ENCODE results near the gene DPYSL3. TPM values are rescaled to one million over a fixed set of nuclear protein-coding genes. Genes with fewer than 3 reads are reported as not detected.
A peak's percentile ranks its signal among the peaks of the same experiment; 100 is the strongest.
"Not testable (repeated sequence)": the region's sequence is repeated elsewhere in the genome, so short reads cannot be mapped to it uniquely, and the experiment has no call there.

Gene DPYSL3
- total RNA-seq, 1 donor from 2014 or later = 84.1 TPM

- Mint-ChIP-seq H3K27me3 (ENCODE audit: unreplicated experiment) (peaks cover 31% of the 10 kb centered on the region), H3K4me1 (ENCODE audit: unreplicated experiment) (peaks cover 5% of the 10 kb centered on the region), H3K36me3 (ENCODE audit: unreplicated experiment) (no peaks in the 10 kb centered on the region), H3K4me3 (ENCODE audit: unreplicated experiment) (no peak overlapping the region), H3K9me3 (ENCODE audit: unreplicated experiment) (peaks cover 7% of the 10 kb centered on the region), H3K27ac (ENCODE audit: unreplicated experiment) (no peak overlapping the region)
- no peak for DNase-seq (ENCODE audit: extremely low spot score, unreplicated experiment)
- TF ChIP-seq, protein P1, sequence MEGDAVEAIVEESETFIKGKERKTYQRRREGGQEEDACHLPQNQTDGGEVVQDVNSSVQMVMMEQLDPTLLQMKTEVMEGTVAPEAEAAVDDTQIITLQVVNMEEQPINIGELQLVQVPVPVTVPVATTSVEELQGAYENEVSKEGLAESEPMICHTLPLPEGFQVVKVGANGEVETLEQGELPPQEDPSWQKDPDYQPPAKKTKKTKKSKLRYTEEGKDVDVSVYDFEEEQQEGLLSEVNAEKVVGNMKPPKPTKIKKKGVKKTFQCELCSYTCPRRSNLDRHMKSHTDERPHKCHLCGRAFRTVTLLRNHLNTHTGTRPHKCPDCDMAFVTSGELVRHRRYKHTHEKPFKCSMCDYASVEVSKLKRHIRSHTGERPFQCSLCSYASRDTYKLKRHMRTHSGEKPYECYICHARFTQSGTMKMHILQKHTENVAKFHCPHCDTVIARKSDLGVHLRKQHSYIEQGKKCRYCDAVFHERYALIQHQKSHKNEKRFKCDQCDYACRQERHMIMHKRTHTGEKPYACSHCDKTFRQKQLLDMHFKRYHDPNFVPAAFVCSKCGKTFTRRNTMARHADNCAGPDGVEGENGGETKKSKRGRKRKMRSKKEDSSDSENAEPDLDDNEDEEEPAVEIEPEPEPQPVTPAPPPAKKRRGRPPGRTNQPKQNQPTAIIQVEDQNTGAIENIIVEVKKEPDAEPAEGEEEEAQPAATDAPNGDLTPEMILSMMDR (IDR thresholded peaks at IDR 0.05) = no peak
Measured at GRCh38 chr5:147375151-147375550, 134.7 kb downstream of the DPYSL3 start.

DNA sequence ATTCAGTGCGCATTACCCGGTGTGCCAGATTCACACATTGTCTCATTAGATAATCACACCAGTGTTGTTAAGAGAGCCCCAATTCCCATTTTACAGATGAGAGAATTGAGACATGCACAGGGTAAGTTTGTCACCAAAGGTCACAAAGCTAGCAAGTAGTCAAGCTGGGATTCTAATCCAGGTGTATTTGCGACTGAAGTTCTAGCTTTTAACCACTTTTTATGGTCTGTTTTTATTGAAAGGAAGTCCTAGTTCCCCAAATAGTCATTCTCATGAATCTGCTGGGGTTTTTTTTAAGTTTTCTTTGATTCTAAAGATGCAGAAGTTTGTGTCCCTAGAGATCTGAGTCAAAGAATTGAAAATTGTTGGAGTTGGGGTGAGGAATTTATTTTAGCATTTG, 136.5 kb downstream of the DPYSL3 start:
- DNase-seq (ENCODE audit: extremely low spot score, unreplicated experiment) = no peak
- H3K4me3 Mint-ChIP-seq (ENCODE audit: unreplicated experiment) = no peak overlapping the region
- H3K4me1 Mint-ChIP-seq (ENCODE audit: unreplicated experiment) = peaks cover 8% of the 10 kb centered on the region
- H3K27me3 Mint-ChIP-seq (ENCODE audit: unreplicated experiment) = peaks cover 19% of the 10 kb centered on the region
- TF ChIP-seq, protein P1 (IDR thresholded peaks at IDR 0.05) = no peak
- peaks cover 5% of the 10 kb centered on the region for H3K9me3 Mint-ChIP-seq (ENCODE audit: unreplicated experiment)
- H3K27ac Mint-ChIP-seq (ENCODE audit: unreplicated experiment) = no peak overlapping the region
- H3K36me3 Mint-ChIP-seq (ENCODE audit: unreplicated experiment) = no peaks in the 10 kb centered on the region

DNA sequence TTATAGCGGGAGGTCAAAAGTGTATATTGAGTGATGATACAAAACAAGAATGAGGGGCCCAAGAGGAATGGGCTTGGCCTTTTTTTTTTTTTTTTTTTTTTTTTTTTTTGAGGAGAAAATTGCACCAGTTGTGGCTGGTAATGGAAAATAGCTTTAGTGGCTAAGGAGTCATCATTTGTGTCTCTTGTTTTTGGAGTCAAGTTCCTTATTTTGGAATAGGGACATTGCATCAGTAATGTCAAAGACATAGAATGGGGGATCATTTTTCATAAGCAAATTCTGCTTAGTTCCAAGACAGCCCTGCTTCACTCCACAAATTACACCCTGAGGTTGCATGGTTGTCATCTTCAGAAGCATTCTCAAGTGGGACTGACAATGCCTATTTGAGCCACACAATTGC, 137.7 kb downstream of the DPYSL3 start:
- DNase-seq (ENCODE audit: extremely low spot score, unreplicated experiment) = no peak
- H3K4me1 Mint-ChIP-seq (ENCODE audit: unreplicated experiment) = peaks cover 8% of the 10 kb centered on the region
- no peak overlapping the region for H3K4me3 Mint-ChIP-seq (ENCODE audit: unreplicated experiment)
- H3K27ac Mint-ChIP-seq (ENCODE audit: unreplicated experiment) = no peak overlapping the region
- TF ChIP-seq, protein P1 (IDR thresholded peaks at IDR 0.05) = no peak
- no peaks in the 10 kb centered on the region for H3K36me3 Mint-ChIP-seq (ENCODE audit: unreplicated experiment)
- peaks cover 9% of the 10 kb centered on the region for H3K27me3 Mint-ChIP-seq (ENCODE audit: unreplicated experiment)
- no peaks in the 10 kb centered on the region for H3K9me3 Mint-ChIP-seq (ENCODE audit: unreplicated experiment)

- peaks cover 7% of the 10 kb centered on the region for H3K27me3 Mint-ChIP-seq (ENCODE audit: unreplicated experiment)
- no peaks in the 10 kb centered on the region for H3K9me3 Mint-ChIP-seq (ENCODE audit: unreplicated experiment)
- H3K36me3 Mint-ChIP-seq (ENCODE audit: unreplicated experiment) = no peaks in the 10 kb centered on the region
- peaks cover 10% of the 10 kb centered on the region for H3K4me1 Mint-ChIP-seq (ENCODE audit: unreplicated experiment)
- no peak overlapping the region for H3K4me3 Mint-ChIP-seq (ENCODE audit: unreplicated experiment)
- H3K27ac Mint-ChIP-seq (ENCODE audit: unreplicated experiment) = no peak overlapping the region
- TF ChIP-seq, protein P1 (IDR thresholded peaks at IDR 0.05) = no peak
- DNase-seq (ENCODE audit: extremely low spot score, unreplicated experiment) = no peak
Measured at GRCh38 chr5:147371290-147371689, 138.6 kb downstream of the DPYSL3 start.

- Mint-ChIP-seq H3K27ac (ENCODE audit: unreplicated experiment) (peak overlapping the region; percentile 37), H3K27me3 (ENCODE audit: unreplicated experiment) (peaks cover 18% of the 10 kb centered on the region), H3K9me3 (ENCODE audit: unreplicated experiment) (no peaks in the 10 kb centered on the region), H3K4me3 (ENCODE audit: unreplicated experiment) (no peak overlapping the region), H3K4me1 (ENCODE audit: unreplicated experiment) (peaks cover 10% of the 10 kb centered on the region), H3K36me3 (ENCODE audit: unreplicated experiment) (no peaks in the 10 kb centered on the region)
- no peak for DNase-seq (ENCODE audit: extremely low spot score, unreplicated experiment)
- TF ChIP-seq, protein P1 (IDR thresholded peaks at IDR 0.05) = peak; percentile 58
Measured at GRCh38 chr5:147369742-147370374, 140.0 kb downstream of the DPYSL3 start.

DNA sequence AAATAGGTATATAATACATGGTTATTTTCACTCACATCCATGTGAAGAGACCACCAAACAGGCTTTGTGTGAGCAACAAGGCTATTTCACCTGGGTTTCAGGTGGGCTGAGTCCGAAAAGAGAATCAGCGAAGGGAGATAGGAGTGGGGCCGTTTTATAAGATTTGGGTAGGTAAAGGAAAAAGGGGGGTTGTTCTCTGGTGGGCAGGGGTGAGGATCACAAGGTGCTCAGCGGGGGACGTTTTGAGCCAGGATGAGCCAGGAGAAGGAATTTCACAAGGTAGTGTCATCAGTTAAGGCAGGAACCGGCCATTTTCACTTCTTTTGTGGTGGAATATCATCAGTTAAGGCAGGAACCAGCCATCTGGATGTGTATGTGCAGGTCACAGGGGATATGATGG, 142.5 kb downstream of the DPYSL3 start:
- DNase-seq (ENCODE audit: extremely low spot score, unreplicated experiment) = not testable (repeated sequence)

More for the DNA sequence above, 142.5 kb downstream of the DPYSL3 start:
- peaks cover 31% of the 10 kb centered on the region for H3K27me3 Mint-ChIP-seq (ENCODE audit: unreplicated experiment)
- not testable (repeated sequence) for H3K27ac Mint-ChIP-seq (ENCODE audit: unreplicated experiment); H3K9me3 Mint-ChIP-seq (ENCODE audit: unreplicated experiment); H3K4me3 Mint-ChIP-seq (ENCODE audit: unreplicated experiment); H3K36me3 Mint-ChIP-seq (ENCODE audit: unreplicated experiment); H3K4me1 Mint-ChIP-seq (ENCODE audit: unreplicated experiment)

Data from osteocyte (in vitro differentiated cells).